CD14-positive monocyte (primary cell): ENCODE measurements around the gene NOS1. TPM values are rescaled to one million over a fixed set of nuclear protein-coding genes. Genes with fewer than 3 reads are reported as not detected.

Experiments
- DNase-seq, 3 donors: peaks; one replicate each; pipeline ENCODE4 v3.0.0-alpha.2; 2011 to 2022
- H2AFZ ChIP-seq: 2 replicates; pipeline ENCODE4 v1.6.0; 2012; ENCODE audit warnings: mild to moderate bottlenecking, low read depth, low read length, inconsistent platforms; ENCODE audit not compliant: insufficient read depth, poor library complexity, severe bottlenecking
- H3K27ac ChIP-seq, 2 donors: 1 replicate in 1 of 2; 2 replicates in 1 of 2; pipeline ENCODE4 v1.5.1; 2012 to 2013; ENCODE audit warnings: low read length in 2 of 2, control low read depth in 1 of 2, inconsistent platforms in 1 of 2, low read depth in 1 of 2, mild to moderate bottlenecking in 1 of 2
- H3K27me3 ChIP-seq, 2 donors: one replicate each; pipeline versions ENCODE4 v1.6.0 to v1.6.1; 2011 to 2013; ENCODE audit warnings: low read length in 2 of 2; ENCODE audit not compliant: control insufficient read depth in 2 of 2, insufficient read depth in 2 of 2
- H3K36me3 ChIP-seq, 2 donors: replicated peaks in 1 of 2; 1 replicate in 1 of 2; 2 replicates in 1 of 2; pipeline versions ENCODE4 v1.5.1 to v1.6.1; 2012 to 2013; ENCODE audit warnings: low read length in 2 of 2, control low read depth in 1 of 2, inconsistent platforms in 1 of 2, mild to moderate bottlenecking in 1 of 2; ENCODE audit not compliant: insufficient read depth in 2 of 2, control insufficient read depth in 1 of 2
- H3K4me1 ChIP-seq, 2 donors: 1 replicate in 1 of 2; 2 replicates in 1 of 2; pipeline versions ENCODE4 v1.5.1 to v1.6.1; 2012 to 2013; ENCODE audit warnings: low read length in 2 of 2, control low read depth in 1 of 2, inconsistent platforms in 1 of 2, mild to moderate bottlenecking in 1 of 2, moderate library complexity in 1 of 2; ENCODE audit not compliant: insufficient read depth in 2 of 2, control insufficient read depth in 1 of 2
- H3K4me2 ChIP-seq: replicated peaks from 2 replicates; pipeline ENCODE3; 2012; ENCODE audit warnings: low read length, moderate library complexity, mild to moderate bottlenecking; ENCODE audit not compliant: poor library complexity, severe bottlenecking; ENCODE audit errors: extremely low read depth
- H3K4me3 ChIP-seq, 3 experiments: fragments of 200-600 bp in 1 of 3; sonication (generic) in 1 of 3; replicated peaks in 1 of 3; 1 replicate in 2 of 3; 2 replicates in 1 of 3; pipeline ENCODE4 v1.5.1; 2011 to 2013; ENCODE audit warnings: low read length in 3 of 3, mild to moderate bottlenecking in 3 of 3, control low read depth in 2 of 3, low read depth in 2 of 3, inconsistent platforms in 1 of 3, moderate library complexity in 1 of 3
- H3K79me2 ChIP-seq: 2 replicates; pipeline ENCODE4 v1.6.0; 2012; ENCODE audit warnings: mild to moderate bottlenecking, control low read depth, inconsistent platforms, low read length, moderate library complexity; ENCODE audit not compliant: insufficient read depth
- H3K9ac ChIP-seq: 2 replicates; pipeline ENCODE4 v1.6.0; 2017; ENCODE audit warnings: low read length, mild to moderate bottlenecking; ENCODE audit not compliant: insufficient read depth, poor library complexity, severe bottlenecking
- H3K9me3 ChIP-seq, 2 donors: replicated peaks in 1 of 2; 1 replicate in 1 of 2; 2 replicates in 1 of 2; pipeline versions ENCODE4 v1.5.1 to v1.6.1; 2012 to 2013; ENCODE audit warnings: low read length in 2 of 2, control low read depth in 1 of 2; ENCODE audit not compliant: control insufficient read depth in 1 of 2, insufficient read depth in 1 of 2
- H4K20me1 ChIP-seq: 2 replicates; pipeline ENCODE4 v1.6.0; 2012; ENCODE audit warnings: mild to moderate bottlenecking, low read length, control low read depth, moderate library complexity; ENCODE audit not compliant: insufficient read depth
- H3K27ac Mint-ChIP-seq, 7 donors: one replicate each; pipeline ENCODE4 v1.8.0; 2020; ENCODE audit warnings: mild to moderate bottlenecking in 7 of 7, mixed read lengths in 7 of 7, moderate library complexity in 6 of 7, inconsistent platforms in 2 of 7
- H3K27me3 Mint-ChIP-seq, 3 donors: one replicate each; pipeline ENCODE4 v1.8.0; 2021 to 2022; ENCODE audit warnings: low read depth in 3 of 3, mild to moderate bottlenecking in 3 of 3, mixed read lengths in 3 of 3, moderate library complexity in 3 of 3, inconsistent platforms in 1 of 3
- H3K36me3 Mint-ChIP-seq, 2 donors: one replicate each; pipeline ENCODE4 v1.8.0; 2020; ENCODE audit warnings: mixed read lengths in 2 of 2, inconsistent platforms in 1 of 2, mild to moderate bottlenecking in 1 of 2
- H3K4me1 Mint-ChIP-seq: one replicate; pipeline ENCODE4 v1.8.0; 2020; ENCODE audit warnings: mild to moderate bottlenecking, mixed read lengths
- H3K4me3 Mint-ChIP-seq, 2 donors: one replicate each; pipeline ENCODE4 v1.8.0; 2020; ENCODE audit warnings: mild to moderate bottlenecking in 2 of 2, mixed read lengths in 2 of 2, moderate library complexity in 1 of 2
- H3K9me3 Mint-ChIP-seq, 7 donors: one replicate each; pipeline ENCODE4 v1.8.0; 2020 to 2022; ENCODE audit warnings: mixed read lengths in 7 of 7, mild to moderate bottlenecking in 6 of 7, moderate library complexity in 6 of 7, inconsistent platforms in 2 of 7
- CTCF ChIP-seq: fragments of 200-600 bp; IDR thresholded peaks from one replicate; pipeline ENCODE4 v1.8.0; 2022; ENCODE audit warnings: antibody characterized with exemption, mild to moderate bottlenecking
- WGBS: methylation state at CpG from one replicate; pipeline ENCODE4 v1.1.5; 2013; ENCODE audit warnings: missing lambda C conversion rate; ENCODE audit not compliant: insufficient coverage; 5-methylcytosine and 5-hydroxymethylcytosine counted together
- intact Hi-C, 2 donors: fragments of 100-400 bp; cut with micrococcal nuclease; formaldehyde crosslinking; loops; one replicate each; pipeline versions ENCODE4 v1.15.0 to v1.15.1; 2023
- polyA plus RNA-seq, 3 donors: library from polyadenylated mRNA; depleted of rRNA in 1 of 3; unstranded in 2 of 3; stranded (reverse) in 1 of 3; fragments of 300-500 nt in 2 of 3; fragments of >200 nt in 1 of 3; fragmentation: Illumina TruSeq in 2 of 3; gene quantifications; 1 replicate in 2 of 3; 2 replicates in 1 of 3; pipeline ENCODE4 v1.2.3, GENCODE V29; 2012 to 2021

The NOS1 gene
- polyA plus RNA-seq, 3 donors: not detected

GRCh38 chr12:117300174-117300573 lies 61.3 kb downstream of the NOS1 start:
- TF ChIP-seq CTCF: no peak
- no peaks in the 10 kb centered on the region for H3K36me3 Mint-ChIP-seq
- Histone ChIP-seq H3K4me1 (no peaks in the 10 kb centered on the region), H3K79me2 (no peaks in the 10 kb centered on the region), H3K9me3 (no peaks in the 10 kb centered on the region), H3K27ac (no peak overlapping the region), H3K4me2 (no peak overlapping the region), H4K20me1 (no peaks in the 10 kb centered on the region), H2AFZ (no peak overlapping the region), H3K9ac (no peak overlapping the region), H3K4me3 (no peak overlapping the region), H3K36me3 (no peaks in the 10 kb centered on the region), H3K27me3 (no peaks in the 10 kb centered on the region)
- H3K27ac Mint-ChIP-seq: no peak overlapping the region
- no CpG with 5 or more reads among the region's 4 CpGs for WGBS
- no peaks in the 10 kb centered on the region for H3K4me1 Mint-ChIP-seq
- intact Hi-C loops: no loop called here
- peaks cover 0 to 7% (median 0%) of the 10 kb centered on the region in 7 donors for H3K9me3 Mint-ChIP-seq
- DNase-seq: no peak
- no peak overlapping the region for H3K4me3 Mint-ChIP-seq
- H3K27me3 Mint-ChIP-seq: peaks cover 0 to 2% (median 1%) of the 10 kb centered on the region in 3 donors

GRCh38 chr12:117298648-117299225 lies 62.7 kb downstream of the NOS1 start:
- Histone ChIP-seq H3K4me1 (no peaks in the 10 kb centered on the region), H3K79me2 (no peaks in the 10 kb centered on the region), H3K9ac (no peak overlapping the region), H3K36me3 (no peaks in the 10 kb centered on the region), H3K27ac (no peak overlapping the region), H3K4me2 (no peak overlapping the region), H3K27me3 (peaks cover 0 to 8% of the 10 kb centered on the region in 2 donors), H3K9me3 (no peaks in the 10 kb centered on the region), H4K20me1 (no peaks in the 10 kb centered on the region), H3K4me3 (no peak overlapping the region), H2AFZ (no peak overlapping the region)
- DNase-seq: no peak
- Mint-ChIP-seq H3K27ac (no peak overlapping the region), H3K9me3 (peaks cover 0 to 7% (median 0%) of the 10 kb centered on the region in 7 donors), H3K4me3 (no peak overlapping the region), H3K36me3 (no peaks in the 10 kb centered on the region), H3K4me1 (no peaks in the 10 kb centered on the region), H3K27me3 (peaks cover 5 to 10% (median 8%) of the 10 kb centered on the region in 3 donors)
- 97% methylated on average over 8 of the region's 11 CpGs for WGBS
- TF ChIP-seq CTCF: no peak
- intact Hi-C loops: no loop called here
